Measurements from ENCODE around the gene RPS6KA3. TPM values are rescaled to one million over a fixed set of nuclear protein-coding genes. Genes with fewer than 3 reads are reported as not detected.

RPS6KA3 gene
- total and polyA plus RNA-seq, 2 experiments from 2014 or later: 38.6 to 99.4 TPM

DNA sequence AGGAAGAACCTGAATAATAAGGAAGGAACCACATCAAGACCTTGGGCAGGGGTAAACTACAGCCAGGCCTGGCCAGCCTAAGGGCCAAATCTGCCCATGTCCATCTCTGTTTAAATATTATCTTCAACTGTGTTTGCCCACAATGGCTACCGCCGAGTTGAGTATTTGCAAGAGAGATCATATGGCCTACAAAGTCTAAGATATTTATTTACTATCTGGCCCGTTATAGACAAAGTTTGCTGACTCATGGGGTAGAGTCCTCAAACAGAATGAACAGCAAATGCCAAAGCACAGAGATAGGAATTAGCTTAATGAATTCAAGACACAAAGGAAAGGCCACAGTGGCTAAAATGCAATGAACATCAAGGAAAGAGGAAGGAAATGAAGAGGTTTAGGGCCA lies 44.8 kb downstream of the RPS6KA3 start:
- no peak overlapping the region for H3K4me2 ChIP-seq

DNA sequence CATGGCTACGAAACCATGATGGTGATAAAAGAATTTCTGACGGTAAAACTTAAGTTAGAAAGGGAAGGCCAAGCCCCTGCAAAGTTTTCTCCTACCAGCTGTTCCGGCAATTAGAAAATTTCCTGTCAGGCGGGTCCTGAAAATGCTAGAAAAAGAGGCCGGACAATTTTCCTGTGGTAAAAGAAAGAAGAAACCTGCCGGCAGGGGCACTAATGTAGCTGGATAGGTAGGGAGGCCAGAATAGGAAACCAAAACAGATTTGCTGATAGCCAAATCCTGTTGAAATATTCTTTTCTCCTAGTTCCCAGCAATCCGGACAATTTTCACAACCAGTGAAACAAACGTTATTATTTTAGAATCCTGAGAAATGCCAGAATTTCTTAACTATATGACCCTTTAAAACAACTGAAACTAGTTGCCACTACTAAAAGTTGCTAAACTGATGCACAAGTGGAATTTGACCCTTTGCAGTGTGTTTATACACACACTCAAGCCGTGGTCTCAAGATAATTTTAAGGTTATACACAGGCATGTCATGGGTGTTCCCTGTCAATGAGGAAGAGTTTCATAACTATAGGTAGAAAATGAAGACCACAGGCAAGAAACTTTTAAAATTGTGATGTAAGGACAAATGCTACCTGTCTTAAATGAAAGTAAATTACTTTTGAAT lies 47.7 kb downstream of the RPS6KA3 start:
- no peaks in the 10 kb centered on the region for H3K9me3 ChIP-seq (ENCODE audit: low read depth)
- no peak overlapping the region for H2AFZ ChIP-seq
- H4K20me1 ChIP-seq (ENCODE audit: insufficient read depth, poor library complexity, severe bottlenecking): no peaks in the 10 kb centered on the region
- peak; percentile 35 for DNase-seq (ENCODE audit: low spot score)
- whole genome bisulfite sequencing (ENCODE audit: low lambda C conversion rate, missing lambda C conversion rate): 54% methylated on average over 9 of the region's 9 CpGs
- no peaks in the 10 kb centered on the region for H3K36me3 ChIP-seq (replicated peaks; ENCODE audit: insufficient read depth, low read depth)
- H3K4me2 ChIP-seq: peak overlapping the region; percentile 46
- no peak for TF ChIP-seq EZH2phosphoT487 (IDR thresholded peaks at IDR 0.05; ENCODE audit: low read depth, severe bottlenecking, unreplicated experiment)
- no peak for TF ChIP-seq EZH2 (IDR thresholded peaks at IDR 0.05; ENCODE audit: borderline replicate concordance)
- TF ChIP-seq, protein P1, sequence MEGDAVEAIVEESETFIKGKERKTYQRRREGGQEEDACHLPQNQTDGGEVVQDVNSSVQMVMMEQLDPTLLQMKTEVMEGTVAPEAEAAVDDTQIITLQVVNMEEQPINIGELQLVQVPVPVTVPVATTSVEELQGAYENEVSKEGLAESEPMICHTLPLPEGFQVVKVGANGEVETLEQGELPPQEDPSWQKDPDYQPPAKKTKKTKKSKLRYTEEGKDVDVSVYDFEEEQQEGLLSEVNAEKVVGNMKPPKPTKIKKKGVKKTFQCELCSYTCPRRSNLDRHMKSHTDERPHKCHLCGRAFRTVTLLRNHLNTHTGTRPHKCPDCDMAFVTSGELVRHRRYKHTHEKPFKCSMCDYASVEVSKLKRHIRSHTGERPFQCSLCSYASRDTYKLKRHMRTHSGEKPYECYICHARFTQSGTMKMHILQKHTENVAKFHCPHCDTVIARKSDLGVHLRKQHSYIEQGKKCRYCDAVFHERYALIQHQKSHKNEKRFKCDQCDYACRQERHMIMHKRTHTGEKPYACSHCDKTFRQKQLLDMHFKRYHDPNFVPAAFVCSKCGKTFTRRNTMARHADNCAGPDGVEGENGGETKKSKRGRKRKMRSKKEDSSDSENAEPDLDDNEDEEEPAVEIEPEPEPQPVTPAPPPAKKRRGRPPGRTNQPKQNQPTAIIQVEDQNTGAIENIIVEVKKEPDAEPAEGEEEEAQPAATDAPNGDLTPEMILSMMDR (IDR thresholded peaks at IDR 0.05; ENCODE audit: poor library complexity): peak; percentile 17
- H3K4me3 ChIP-seq: no peak overlapping the region
- H3K79me2 ChIP-seq: peaks cover 25% of the 10 kb centered on the region
- H3K27me3 ChIP-seq: no peaks in the 10 kb centered on the region
- peak overlapping the region; percentile 20 for H3K27ac ChIP-seq
- no peaks in the 10 kb centered on the region for H3K9me2 ChIP-seq (replicated peaks; ENCODE audit: insufficient read depth)
- H3K4me1 ChIP-seq (ENCODE audit: insufficient read depth): peaks cover 4% of the 10 kb centered on the region

More for the DNA sequence above, 44.8 kb downstream of the RPS6KA3 start:
- no peaks in the 10 kb centered on the region for H3K9me2 ChIP-seq (replicated peaks; ENCODE audit: insufficient read depth)
- DNase-seq (ENCODE audit: low spot score): peak; percentile 22
- no peaks in the 10 kb centered on the region for H3K36me3 ChIP-seq (replicated peaks; ENCODE audit: insufficient read depth, low read depth)
- WGBS (ENCODE audit: low lambda C conversion rate, missing lambda C conversion rate): 56% methylated on average over 3 of the region's 3 CpGs
- H4K20me1 ChIP-seq (ENCODE audit: insufficient read depth, poor library complexity, severe bottlenecking): no peaks in the 10 kb centered on the region
- H2AFZ ChIP-seq: no peak overlapping the region
- peaks cover 8% of the 10 kb centered on the region for H3K79me2 ChIP-seq
- no peak overlapping the region for H3K27ac ChIP-seq
- no peak overlapping the region for H3K4me3 ChIP-seq
- TF ChIP-seq EZH2 (IDR thresholded peaks at IDR 0.05; ENCODE audit: borderline replicate concordance) (no peak), EZH2phosphoT487 (IDR thresholded peaks at IDR 0.05; ENCODE audit: low read depth, severe bottlenecking, unreplicated experiment) (no peak)
- TF ChIP-seq, protein P1 (IDR thresholded peaks at IDR 0.05; ENCODE audit: poor library complexity): no peak
- no peaks in the 10 kb centered on the region for H3K9me3 ChIP-seq (ENCODE audit: low read depth)
- H3K4me1 ChIP-seq (ENCODE audit: insufficient read depth): peaks cover 4% of the 10 kb centered on the region
- no peaks in the 10 kb centered on the region for H3K27me3 ChIP-seq

DNA sequence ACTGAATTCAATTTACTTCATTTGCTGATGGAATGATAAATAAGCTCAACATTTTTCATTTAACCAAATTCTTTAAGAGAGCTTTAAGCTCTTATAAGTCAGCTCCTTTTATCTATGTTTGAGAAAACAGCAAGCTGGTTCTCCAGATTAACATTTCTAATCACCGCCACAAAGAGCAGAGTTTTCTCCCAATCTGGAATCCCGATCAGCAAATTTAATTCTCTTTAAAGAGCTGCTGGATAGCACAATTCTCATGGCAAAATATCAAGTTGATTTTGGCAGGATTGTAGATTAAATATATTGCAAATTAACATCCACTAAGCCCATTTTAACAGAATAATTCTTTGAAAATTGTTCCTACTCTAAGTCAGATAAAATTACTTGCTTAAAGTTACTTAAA lies 48.8 kb downstream of the RPS6KA3 start:
- WGBS (ENCODE audit: low lambda C conversion rate, missing lambda C conversion rate): 84% methylated on average over 2 of the region's 2 CpGs
- Histone ChIP-seq H3K4me2 (peak overlapping the region; percentile 46), H4K20me1 (ENCODE audit: insufficient read depth, poor library complexity, severe bottlenecking) (no peaks in the 10 kb centered on the region), H3K9me2 (replicated peaks; ENCODE audit: insufficient read depth) (no peaks in the 10 kb centered on the region), H2AFZ (no peak overlapping the region), H3K27me3 (no peaks in the 10 kb centered on the region), H3K4me3 (no peak overlapping the region), H3K36me3 (replicated peaks; ENCODE audit: insufficient read depth, low read depth) (no peaks in the 10 kb centered on the region), H3K27ac (peak overlapping the region; percentile 20), H3K79me2 (peaks cover 27% of the 10 kb centered on the region), H3K4me1 (ENCODE audit: insufficient read depth) (peaks cover 4% of the 10 kb centered on the region), H3K9me3 (ENCODE audit: low read depth) (no peaks in the 10 kb centered on the region)
- DNase-seq (ENCODE audit: low spot score): no peak
- TF ChIP-seq EZH2 (IDR thresholded peaks at IDR 0.05; ENCODE audit: borderline replicate concordance) (no peak), EZH2phosphoT487 (IDR thresholded peaks at IDR 0.05; ENCODE audit: low read depth, severe bottlenecking, unreplicated experiment) (no peak)
- TF ChIP-seq, protein P1 (IDR thresholded peaks at IDR 0.05; ENCODE audit: poor library complexity): no peak
